HG02759 (cell line): ENCODE data around the gene TRIM15.
"Not testable (repeated sequence)": the region's sequence is repeated elsewhere in the genome, so short reads cannot be mapped to it uniquely, and the experiment has no call there.

Experiments
- ATAC-seq: cut with Tn5 transposase; IDR thresholded peaks from one replicate; pipeline ENCODE4 v1.9.1; 2021; ENCODE audit warnings: mild to moderate bottlenecking, moderate library complexity; ENCODE audit not compliant: unreplicated experiment

The TRIM15 gene

GRCh38 chr6:30221956-30222355 is 58.6 kb downstream of the TRIM15 start:
- not testable (repeated sequence) for ATAC-seq
